Neuronal stem cell (in vitro differentiated cells): Measurements from ENCODE around the gene PLCB2.

Experiments used
- DNase-seq: peaks from one replicate; pipeline ENCODE4 v3.0.0-alpha.2; 2013; ENCODE audit warnings: low spot score
- H2AFZ ChIP-seq: one replicate; pipeline ENCODE4 v1.6.1; 2013; ENCODE audit warnings: mild to moderate bottlenecking, low read length, inconsistent platforms
- H2AK5ac ChIP-seq: 2 replicates; pipeline ENCODE4 v1.6.1; 2013; ENCODE audit warnings: low read depth, mild to moderate bottlenecking, inconsistent platforms, low read length, moderate library complexity, mixed read lengths
- H2BK120ac ChIP-seq: 2 replicates; pipeline ENCODE4 v1.6.1; 2013; ENCODE audit warnings: low read depth, mild to moderate bottlenecking, inconsistent platforms, low read length, moderate library complexity, mixed read lengths
- H2BK12ac ChIP-seq: one replicate; pipeline ENCODE4 v1.6.1; 2013; ENCODE audit warnings: low read length, inconsistent platforms
- H2BK15ac ChIP-seq: 2 replicates; pipeline ENCODE4 v1.6.1; 2013; ENCODE audit warnings: mild to moderate bottlenecking, low read length, inconsistent platforms, mixed read lengths
- H2BK5ac ChIP-seq: one replicate; pipeline ENCODE4 v1.6.1; 2013; ENCODE audit warnings: inconsistent platforms, mild to moderate bottlenecking, low read length, moderate library complexity
- H3K14ac ChIP-seq: one replicate; pipeline ENCODE4 v1.6.1; 2013; ENCODE audit warnings: low read length, inconsistent platforms
- H3K18ac ChIP-seq: 2 replicates; pipeline ENCODE4 v1.6.1; 2013; ENCODE audit warnings: low read length, inconsistent platforms
- H3K23ac ChIP-seq: 2 replicates; pipeline ENCODE4 v1.6.1; 2013; ENCODE audit warnings: low read depth, mild to moderate bottlenecking, mixed read lengths, low read length, inconsistent platforms; ENCODE audit not compliant: poor library complexity
- H3K27ac ChIP-seq: replicated peaks from 3 replicates; pipeline ENCODE4 v1.5.1; 2013; ENCODE audit warnings: low read length, inconsistent platforms
- H3K27me3 ChIP-seq, 3 experiments: 2 replicates each; pipeline ENCODE4 v1.6.1; 2013; ENCODE audit warnings: low read length in 3 of 3, mild to moderate bottlenecking in 2 of 3, inconsistent platforms in 1 of 3, low read depth in 1 of 3, mixed read lengths in 1 of 3, moderate library complexity in 1 of 3; ENCODE audit not compliant: control insufficient read depth in 3 of 3, insufficient read depth in 3 of 3
- H3K36me3 ChIP-seq, 2 donors: replicated peaks in 1 of 2; 2 replicates each; pipeline ENCODE4 v1.6.1; 2013; ENCODE audit warnings: low read length in 2 of 2; ENCODE audit not compliant: control insufficient read depth in 2 of 2, insufficient read depth in 2 of 2
- H3K4ac ChIP-seq: 2 replicates; pipeline ENCODE4 v1.6.1; 2013; ENCODE audit warnings: inconsistent platforms, mild to moderate bottlenecking, low read length, moderate library complexity
- H3K4me1 ChIP-seq, 2 donors: 1 replicate in 1 of 2; 2 replicates in 1 of 2; pipeline ENCODE4 v1.6.1; 2013; ENCODE audit warnings: low read length in 2 of 2, low read depth in 1 of 2; ENCODE audit not compliant: control insufficient read depth in 2 of 2, insufficient read depth in 1 of 2
- H3K4me2 ChIP-seq: one replicate; pipeline ENCODE4 v1.6.1; 2013; ENCODE audit warnings: mild to moderate bottlenecking, low read length, inconsistent platforms; ENCODE audit not compliant: insufficient read depth, poor library complexity, severe bottlenecking
- H3K4me3 ChIP-seq, 2 donors: 2 replicates each; pipeline ENCODE4 v1.5.1; 2013; ENCODE audit warnings: low read length in 2 of 2, mild to moderate bottlenecking in 2 of 2, inconsistent platforms in 1 of 2, moderate library complexity in 1 of 2
- H3K79me1 ChIP-seq: one replicate; pipeline ENCODE4 v1.6.1; 2013; ENCODE audit warnings: low read depth, mild to moderate bottlenecking, inconsistent platforms, low read length, moderate library complexity
- H3K9ac ChIP-seq: one replicate; pipeline ENCODE4 v1.6.1; 2013; ENCODE audit warnings: mild to moderate bottlenecking, low read depth, low read length, inconsistent platforms; ENCODE audit not compliant: poor library complexity
- H3K9me3 ChIP-seq, 2 donors: replicated peaks in 1 of 2; 2 replicates each; pipeline versions ENCODE3 to v1.6.1; 2013; ENCODE audit warnings: low read length in 2 of 2, mild to moderate bottlenecking in 2 of 2, inconsistent platforms in 1 of 2, low read depth in 1 of 2, mixed read lengths in 1 of 2, moderate library complexity in 1 of 2; ENCODE audit not compliant: control insufficient read depth in 2 of 2, insufficient read depth in 1 of 2
- H4K8ac ChIP-seq: one replicate; pipeline ENCODE4 v1.6.1; 2013; ENCODE audit warnings: low read depth, mild to moderate bottlenecking, inconsistent platforms, low read length, moderate library complexity
- H4K91ac ChIP-seq: one replicate; pipeline ENCODE4 v1.6.1; 2013; ENCODE audit warnings: low read length, low read depth, mild to moderate bottlenecking, inconsistent platforms; ENCODE audit not compliant: poor library complexity
- WGBS, 2 donors: extraction: QIAGEN DNeasy Blood & Tissue Kit; methylation state at CpG; one replicate each; pipeline ENCODE4 v1.1.7; 2013; ENCODE audit warnings: missing lambda C conversion rate in 2 of 2, mixed read lengths in 1 of 2; ENCODE audit not compliant: insufficient read length in 2 of 2, insufficient replicate concordance in 1 of 2; ENCODE audit errors: extremely low coverage in 2 of 2; 5-methylcytosine and 5-hydroxymethylcytosine counted together

PLCB2 gene

GRCh38 chr15:40310001-40310959, 2.5 kb upstream of the PLCB2 start:
- no peak overlapping the region for H4K91ac ChIP-seq
- H3K79me1 ChIP-seq = no peaks in the 10 kb centered on the region
- H3K36me3 ChIP-seq = no peaks in the 10 kb centered on the region
- H3K27me3 ChIP-seq = peaks cover 0 to 7% (median 2%) of the 10 kb centered on the region in 3 experiments
- H3K4me3 ChIP-seq = no peak overlapping the region
- no peak overlapping the region for H3K18ac ChIP-seq
- no peaks in the 10 kb centered on the region for H3K9me3 ChIP-seq
- peak overlapping the region; percentile 69 for H2AFZ ChIP-seq
- no peak overlapping the region for H2BK5ac ChIP-seq
- peaks cover 5 to 31% of the 10 kb centered on the region in 2 donors for H3K4me1 ChIP-seq
- H3K23ac ChIP-seq = no peak overlapping the region
- no peak overlapping the region for H2AK5ac ChIP-seq
- no peak overlapping the region for H3K14ac ChIP-seq
- H4K8ac ChIP-seq = no peak overlapping the region
- no peak overlapping the region for H3K4ac ChIP-seq
- no peak overlapping the region for H2BK12ac ChIP-seq
- DNase-seq = no peak
- H3K4me2 ChIP-seq = no peak overlapping the region
- H3K27ac ChIP-seq = no peak overlapping the region
- H3K9ac ChIP-seq = no peak overlapping the region
- no peak overlapping the region for H2BK15ac ChIP-seq
- no peak overlapping the region for H2BK120ac ChIP-seq
- WGBS, 2 donors = no CpG with 5 or more reads among the region's 4 CpGs

- H3K27me3 ChIP-seq = peaks cover 0 to 7% (median 2%) of the 10 kb centered on the region in 3 experiments
- no peak overlapping the region for H3K4ac ChIP-seq
- no peak overlapping the region for H3K4me3 ChIP-seq
- no peaks in the 10 kb centered on the region for H3K79me1 ChIP-seq
- H3K9me3 ChIP-seq = no peaks in the 10 kb centered on the region
- no peak overlapping the region for H2BK12ac ChIP-seq
- peak overlapping the region; percentile 1 for H4K8ac ChIP-seq
- no peak for DNase-seq
- H3K4me2 ChIP-seq = no peak overlapping the region
- no peak overlapping the region for H2BK15ac ChIP-seq
- H3K27ac ChIP-seq = no peak overlapping the region
- no peak overlapping the region for H3K9ac ChIP-seq
- H4K91ac ChIP-seq = no peak overlapping the region
- H2AK5ac ChIP-seq = no peak overlapping the region
- H3K23ac ChIP-seq = no peak overlapping the region
- no peak overlapping the region for H2BK5ac ChIP-seq
- peaks cover 5 to 31% of the 10 kb centered on the region in 2 donors for H3K4me1 ChIP-seq
- H3K14ac ChIP-seq = no peak overlapping the region
- H3K36me3 ChIP-seq = no peaks in the 10 kb centered on the region
- H3K18ac ChIP-seq = peak overlapping the region; percentile 59
- no CpG with 5 or more reads among the region's 8 CpGs for WGBS, 2 donors
- H2AFZ ChIP-seq = peak overlapping the region; percentile 69
- no peak overlapping the region for H2BK120ac ChIP-seq
These were observed 1.7 kb upstream of the PLCB2 start for GRCh38 chr15:40309344-40309862.

- Histone ChIP-seq H2AK5ac (peak overlapping the region; percentile 22), H3K4me1 (peaks cover 5 to 33% of the 10 kb centered on the region in 2 donors), H3K18ac (peak overlapping the region; percentile 35), H3K9ac (no peak overlapping the region), H2BK5ac (peak overlapping the region; percentile 30), H3K4me3 (no peak overlapping the region), H3K9me3 (no peaks in the 10 kb centered on the region), H3K36me3 (no peaks in the 10 kb centered on the region), H3K27ac (no peak overlapping the region), H3K23ac (no peak overlapping the region), H4K91ac (no peak overlapping the region), H3K4me2 (no peak overlapping the region), H2BK15ac (no peak overlapping the region), H2BK12ac (no peak overlapping the region), H2BK120ac (no peak overlapping the region), H4K8ac (no peak overlapping the region), H3K4ac (no peak overlapping the region), H3K14ac (no peak overlapping the region), H3K79me1 (no peaks in the 10 kb centered on the region), H2AFZ (peak overlapping the region; percentile 83), H3K27me3 (peaks cover 0 to 4% (median 0%) of the 10 kb centered on the region in 3 experiments)
- no peak for DNase-seq
- WGBS, 2 donors = no CpG with 5 or more reads among the region's 7 CpGs
These were observed 827 bp downstream of the PLCB2 start for GRCh38 chr15:40306908-40307307.

- Histone ChIP-seq H2AK5ac (no peak overlapping the region), H3K4ac (no peak overlapping the region), H3K14ac (no peak overlapping the region), H3K36me3 (no peaks in the 10 kb centered on the region), H3K4me2 (no peak overlapping the region), H2AFZ (peak overlapping the region; percentile 83), H3K9me3 (no peaks in the 10 kb centered on the region), H2BK120ac (no peak overlapping the region), H3K79me1 (no peaks in the 10 kb centered on the region), H3K4me1 (peaks cover 10 to 36% of the 10 kb centered on the region in 2 donors), H3K27me3 (peaks cover 0 to 4% (median 0%) of the 10 kb centered on the region in 3 experiments), H2BK12ac (no peak overlapping the region), H4K8ac (no peak overlapping the region), H3K4me3 (no peak overlapping the region), H2BK5ac (no peak overlapping the region), H3K23ac (no peak overlapping the region), H2BK15ac (no peak overlapping the region), H3K18ac (no peak overlapping the region), H3K27ac (no peak overlapping the region), H4K91ac (no peak overlapping the region), H3K9ac (no peak overlapping the region)
- no CpG with 5 or more reads among the region's 5 CpGs for WGBS, 2 donors
- no peak for DNase-seq
These were observed 1.4 kb downstream of the PLCB2 start for GRCh38 chr15:40306371-40306770.
